ENCODE results near the gene G3BP1. TPM values are rescaled to one million over a fixed set of nuclear protein-coding genes. Genes with fewer than 3 reads are reported as not detected.

The G3BP1 gene
- total and polyA plus RNA-seq, 12 donors: 11.5 to 167 (median 95.0) TPM

DNA sequence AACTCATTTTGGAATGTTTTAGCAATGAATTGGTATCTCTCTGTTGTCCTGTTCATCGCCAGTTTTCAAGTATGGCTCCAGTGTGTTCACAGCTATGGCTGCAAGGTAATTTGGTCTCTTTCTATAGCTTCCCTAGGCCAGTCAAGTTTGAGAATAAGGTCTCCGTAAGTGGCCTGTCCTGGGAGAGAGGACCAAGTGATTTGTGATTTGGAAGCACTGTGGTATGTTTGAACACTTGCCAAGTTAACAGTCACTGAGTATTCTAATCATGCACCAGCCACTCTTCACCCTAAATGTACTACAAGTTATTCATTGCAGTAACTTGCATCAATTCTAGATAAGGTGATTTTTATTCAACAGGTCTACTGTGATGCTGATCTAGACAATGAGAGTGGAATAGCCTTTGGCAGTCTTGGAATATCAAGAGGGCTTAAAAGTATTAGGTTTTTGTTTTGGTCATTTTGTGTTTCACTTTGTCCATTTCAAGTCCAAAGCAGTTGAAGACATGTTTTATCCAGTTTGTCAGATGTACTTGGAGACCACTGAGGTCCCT, 41.1 kb downstream of the G3BP1 start:
- Histone ChIP-seq H3K27me3 (no peaks in the 10 kb centered on the region), H3K9me3 (replicated peaks in 1 of 3) (no peaks in the 10 kb centered on the region), H3K27ac (no peak overlapping the region), H3K4me3 (no peak overlapping the region), H3K36me3 (replicated peaks in 1 of 2) (peaks cover 0 to 15% of the 10 kb centered on the region in 2 donors), H3K4me1 (replicated peaks in 1 of 2) (peaks cover 0 to 15% of the 10 kb centered on the region in 2 donors)
- no peak for DNase-seq
- 59 to 71% (median 68%) methylated on average over 2 of the region's 2 CpGs for WGBS, 4 donors
- TF ChIP-seq, protein P1, sequence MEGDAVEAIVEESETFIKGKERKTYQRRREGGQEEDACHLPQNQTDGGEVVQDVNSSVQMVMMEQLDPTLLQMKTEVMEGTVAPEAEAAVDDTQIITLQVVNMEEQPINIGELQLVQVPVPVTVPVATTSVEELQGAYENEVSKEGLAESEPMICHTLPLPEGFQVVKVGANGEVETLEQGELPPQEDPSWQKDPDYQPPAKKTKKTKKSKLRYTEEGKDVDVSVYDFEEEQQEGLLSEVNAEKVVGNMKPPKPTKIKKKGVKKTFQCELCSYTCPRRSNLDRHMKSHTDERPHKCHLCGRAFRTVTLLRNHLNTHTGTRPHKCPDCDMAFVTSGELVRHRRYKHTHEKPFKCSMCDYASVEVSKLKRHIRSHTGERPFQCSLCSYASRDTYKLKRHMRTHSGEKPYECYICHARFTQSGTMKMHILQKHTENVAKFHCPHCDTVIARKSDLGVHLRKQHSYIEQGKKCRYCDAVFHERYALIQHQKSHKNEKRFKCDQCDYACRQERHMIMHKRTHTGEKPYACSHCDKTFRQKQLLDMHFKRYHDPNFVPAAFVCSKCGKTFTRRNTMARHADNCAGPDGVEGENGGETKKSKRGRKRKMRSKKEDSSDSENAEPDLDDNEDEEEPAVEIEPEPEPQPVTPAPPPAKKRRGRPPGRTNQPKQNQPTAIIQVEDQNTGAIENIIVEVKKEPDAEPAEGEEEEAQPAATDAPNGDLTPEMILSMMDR (IDR thresholded peaks at IDR 0.05): no peak
- TF ChIP-seq POLR2A (IDR thresholded peaks at IDR 0.05): no peak
- intact Hi-C loops (cut with DNase I): loop anchor here in 1 of 2 donors (10.0 kb wide), 1 partner anchor 332 kb away; no protein-coding TSS in a partner anchor

DNA sequence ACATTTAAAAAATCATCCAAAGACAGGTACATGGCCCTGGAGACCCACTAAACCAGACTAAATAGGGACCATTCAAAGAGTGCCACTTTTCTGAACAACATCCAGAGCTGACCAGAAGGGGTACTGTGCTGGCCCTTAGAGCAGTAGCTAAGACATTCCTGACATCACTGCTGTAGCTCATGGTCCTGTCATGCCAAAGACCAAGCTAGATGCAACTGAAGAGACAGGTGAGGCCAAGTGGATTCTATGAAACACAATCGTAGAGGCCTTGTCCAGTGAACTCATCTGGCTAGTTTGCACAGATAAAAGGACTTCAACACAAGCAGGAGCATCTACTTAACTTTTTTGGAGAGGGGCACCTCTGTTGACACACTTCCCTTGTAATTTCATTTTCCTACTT, 43.3 kb downstream of the G3BP1 start:
- Histone ChIP-seq H3K27ac (no peak overlapping the region), H3K27me3 (no peaks in the 10 kb centered on the region), H3K36me3 (replicated peaks in 1 of 2) (peaks cover 0 to 15% of the 10 kb centered on the region in 2 donors), H3K9me3 (replicated peaks in 1 of 3) (no peaks in the 10 kb centered on the region), H3K4me1 (replicated peaks in 1 of 2) (peaks cover 0 to 14% of the 10 kb centered on the region in 2 donors), H3K4me3 (no peak overlapping the region)
- no peak for DNase-seq
- intact Hi-C loops (cut with DNase I): loop anchor here in 1 of 2 donors (10.0 kb wide), 1 partner anchor 330 kb away; no protein-coding TSS in a partner anchor
- WGBS, 4 donors: 91 to 100% (median 98%) methylated on average over 1 of the region's 1 CpG
- TF ChIP-seq, protein P1 (IDR thresholded peaks at IDR 0.05): no peak
- TF ChIP-seq POLR2A (IDR thresholded peaks at IDR 0.05): no peak

- peak in 3 of 7 donors; percentile 42 to 63 (median 50) for DNase-seq
- Histone ChIP-seq H3K27ac (no peak overlapping the region), H3K36me3 (replicated peaks in 1 of 2) (no peaks in the 10 kb centered on the region), H3K9me3 (replicated peaks in 1 of 3) (no peaks in the 10 kb centered on the region), H3K4me1 (replicated peaks in 1 of 2) (peaks cover 0 to 9% of the 10 kb centered on the region in 2 donors), H3K27me3 (no peaks in the 10 kb centered on the region), H3K4me3 (no peak overlapping the region)
- intact Hi-C loops (cut with DNase I): loop anchor here (10.0 kb wide), 2 partner anchors 325 to 685 kb away; no protein-coding TSS in a partner anchor
- TF ChIP-seq, protein P1 (IDR thresholded peaks at IDR 0.05): no peak
- no peak for TF ChIP-seq POLR2A (IDR thresholded peaks at IDR 0.05)
Observed at GRCh38 chr5:151819830-151820229, 48.1 kb downstream of the G3BP1 start.

DNA sequence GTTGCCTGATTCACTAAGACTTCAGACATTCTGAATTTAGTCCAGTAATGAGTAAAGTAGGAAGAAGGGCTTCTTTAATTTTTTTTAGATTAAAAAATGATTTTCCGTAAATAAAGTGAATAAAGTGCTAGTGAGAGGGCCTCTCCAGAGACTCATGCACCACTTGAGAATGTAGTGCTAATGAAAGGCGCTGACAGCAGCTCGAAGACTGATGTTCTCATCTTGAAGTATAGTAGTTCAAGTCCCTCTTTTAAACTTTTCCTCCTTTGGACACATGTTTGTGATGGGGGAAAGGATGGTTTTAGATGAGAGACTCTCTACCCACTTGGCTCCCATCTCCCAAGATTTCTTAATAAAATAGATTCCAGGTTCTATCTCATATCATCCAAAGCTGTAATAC, 48.5 kb downstream of the G3BP1 start:
- H3K4me3 ChIP-seq: no peak overlapping the region
- WGBS, 4 donors: 83 to 97% (median 94%) methylated on average over 3 of the region's 3 CpGs
- intact Hi-C loops (cut with DNase I): loop anchor here (10.0 kb wide), 2 partner anchors 325 to 685 kb away; no protein-coding TSS in a partner anchor
- no peaks in the 10 kb centered on the region for H3K9me3 ChIP-seq (replicated peaks in 1 of 3)
- H3K36me3 ChIP-seq (replicated peaks in 1 of 2): no peaks in the 10 kb centered on the region
- H3K27ac ChIP-seq: no peak overlapping the region
- H3K4me1 ChIP-seq (replicated peaks in 1 of 2): peaks cover 0 to 9% of the 10 kb centered on the region in 2 donors
- TF ChIP-seq, protein P1 (IDR thresholded peaks at IDR 0.05): no peak
- no peak for TF ChIP-seq POLR2A (IDR thresholded peaks at IDR 0.05)
- no peaks in the 10 kb centered on the region for H3K27me3 ChIP-seq
- DNase-seq: no peak
